GM21526 (cell line): Measurements from ENCODE around the gene DAPK1.

Experiments used
- ATAC-seq: cut with Tn5 transposase; IDR thresholded peaks from one replicate; pipeline ENCODE4 v1.9.1; 2021; ENCODE audit warnings: moderate library complexity; ENCODE audit not compliant: unreplicated experiment, low FRiP score

The DAPK1 gene

GRCh38 chr9:87702921-87703320 is 205.3 kb downstream of the DAPK1 start:
- no peak for ATAC-seq

GRCh38 chr9:87703636-87704276 is 206.1 kb downstream of the DAPK1 start:
- ATAC-seq: no peak

DNA sequence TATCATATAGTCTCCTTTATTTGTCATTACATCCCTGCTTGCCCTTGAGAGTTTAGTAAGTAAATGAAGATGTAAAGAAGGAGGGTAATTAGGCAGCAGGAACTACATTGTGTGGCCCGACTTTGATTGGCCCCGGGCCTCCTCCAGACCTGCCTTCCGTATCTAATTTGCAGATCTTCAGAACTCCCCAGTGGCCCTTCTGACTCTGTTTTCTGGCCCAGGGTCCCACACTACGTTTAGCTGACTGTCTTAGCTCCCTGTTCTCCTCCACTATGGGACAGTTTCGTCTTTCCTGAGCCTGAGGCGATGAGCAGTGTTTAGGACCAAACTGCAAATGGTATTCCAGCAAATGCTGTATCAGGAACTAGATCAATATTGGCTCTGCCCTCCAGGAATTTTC is 206.7 kb downstream of the DAPK1 start:
- no peak for ATAC-seq

DNA sequence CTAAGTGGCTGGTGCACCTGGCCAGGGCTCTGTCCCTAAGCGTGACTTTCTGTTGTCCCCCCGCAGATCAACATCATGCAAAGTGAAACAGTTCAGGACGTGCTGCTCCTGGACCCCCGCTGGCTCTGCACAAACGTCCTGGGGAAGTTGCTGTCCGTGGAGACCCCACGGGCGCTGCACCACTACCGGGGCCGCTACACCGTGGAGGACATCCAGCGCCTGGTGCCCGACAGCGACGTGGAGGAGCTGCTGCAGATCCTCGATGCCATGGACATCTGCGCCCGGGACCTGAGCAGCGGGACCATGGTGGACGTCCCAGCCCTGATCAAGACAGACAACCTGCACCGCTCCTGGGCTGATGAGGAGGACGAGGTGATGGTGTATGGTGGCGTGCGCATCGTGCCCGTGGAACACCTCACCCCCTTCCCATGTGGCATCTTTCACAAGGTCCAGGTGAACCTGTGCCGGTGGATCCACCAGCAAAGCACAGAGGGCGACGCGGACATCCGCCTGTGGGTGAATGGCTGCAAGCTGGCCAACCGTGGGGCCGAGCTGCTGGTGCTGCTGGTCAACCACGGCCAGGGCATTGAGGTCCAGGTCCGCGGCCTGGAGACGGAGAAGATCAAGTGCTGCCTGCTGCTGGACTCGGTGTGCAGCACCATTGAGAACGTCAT is 208.5 kb downstream of the DAPK1 start:
- ATAC-seq: no peak

- no peak for ATAC-seq
Measured at GRCh38 chr9:87707805-87708506, 210.3 kb downstream of the DAPK1 start.

DNA sequence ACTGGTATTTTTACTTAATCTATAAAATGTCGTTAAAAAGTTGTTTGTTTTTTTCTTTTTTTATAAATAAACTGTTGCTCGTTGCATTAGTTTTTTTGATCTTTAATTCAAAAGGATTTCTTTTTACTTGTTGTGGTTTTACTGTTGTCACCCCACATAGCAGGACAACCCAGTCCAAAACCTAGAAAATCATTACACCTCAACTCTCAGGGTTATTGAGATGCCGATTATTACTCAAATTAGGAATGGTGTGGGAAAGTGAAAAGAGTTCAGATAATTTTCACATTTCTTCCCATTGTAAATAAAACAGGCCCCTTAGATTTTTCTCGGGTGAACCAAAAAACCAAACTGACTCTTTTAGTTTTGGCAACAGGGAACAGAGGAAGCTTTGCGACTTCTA is 210.9 kb downstream of the DAPK1 start:
- no peak for ATAC-seq

DNA sequence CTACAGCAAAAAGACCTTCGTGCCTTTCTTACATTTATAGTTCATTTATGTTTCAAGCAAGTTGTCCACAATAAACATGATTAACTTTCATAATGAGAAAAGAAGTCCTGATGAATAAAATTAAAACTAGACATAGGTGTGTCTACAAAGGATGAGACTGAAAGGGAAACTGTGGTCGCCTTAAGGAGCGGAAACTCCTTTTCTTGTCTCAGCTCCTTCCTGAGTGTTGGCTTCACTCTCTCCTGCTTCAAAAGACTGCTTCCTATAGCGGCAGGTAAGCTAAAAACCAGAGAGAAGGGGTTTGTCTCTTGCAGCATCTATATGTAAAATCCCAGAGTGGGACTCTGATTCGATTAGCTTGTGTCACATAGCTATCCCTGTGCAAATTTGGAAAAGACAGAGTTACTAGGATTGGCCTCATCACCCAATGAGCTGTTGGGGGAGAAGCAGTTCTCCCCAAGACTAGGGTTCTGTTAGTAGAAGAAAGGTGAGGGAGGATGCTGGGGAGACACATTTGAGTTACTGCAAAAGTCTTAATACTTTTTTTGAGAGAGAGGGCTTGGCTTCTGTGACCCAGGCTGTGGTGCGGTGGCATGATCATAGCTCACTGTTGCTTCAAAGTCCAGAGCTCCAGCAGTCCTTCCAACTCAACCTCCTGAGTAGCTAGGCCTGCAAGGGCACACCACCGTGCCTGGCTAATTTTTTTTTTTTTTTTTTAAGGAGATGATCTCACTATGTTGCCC is 211.5 kb downstream of the DAPK1 start:
- ATAC-seq: no peak

GRCh38 chr9:87710443-87710842 is 212.8 kb downstream of the DAPK1 start:
- no peak for ATAC-seq

GRCh38 chr9:87711857-87712800 is 214.5 kb downstream of the DAPK1 start:
- ATAC-seq: no peak

GRCh38 chr9:87712801-87713277 is 215.2 kb downstream of the DAPK1 start:
- no peak for ATAC-seq

- ATAC-seq: no peak
Measured at GRCh38 chr9:87713278-87713987, 215.8 kb downstream of the DAPK1 start.

DNA sequence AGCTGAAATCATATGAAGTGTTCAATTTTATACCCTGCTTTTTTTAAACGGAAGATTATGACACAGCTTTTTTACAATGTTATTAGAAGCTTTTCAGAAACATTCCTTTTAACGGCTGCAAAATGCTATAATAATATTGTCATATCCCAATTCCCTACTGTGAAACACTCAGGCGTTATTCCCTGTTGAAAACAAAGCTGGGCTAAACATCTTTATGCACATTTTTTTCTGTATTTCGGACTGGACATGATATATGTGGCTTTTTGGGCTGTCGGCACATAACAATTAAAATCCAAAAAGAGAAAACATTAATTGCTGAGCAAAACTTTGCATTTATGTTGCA is 216.3 kb downstream of the DAPK1 start:
- ATAC-seq: no peak

DNA sequence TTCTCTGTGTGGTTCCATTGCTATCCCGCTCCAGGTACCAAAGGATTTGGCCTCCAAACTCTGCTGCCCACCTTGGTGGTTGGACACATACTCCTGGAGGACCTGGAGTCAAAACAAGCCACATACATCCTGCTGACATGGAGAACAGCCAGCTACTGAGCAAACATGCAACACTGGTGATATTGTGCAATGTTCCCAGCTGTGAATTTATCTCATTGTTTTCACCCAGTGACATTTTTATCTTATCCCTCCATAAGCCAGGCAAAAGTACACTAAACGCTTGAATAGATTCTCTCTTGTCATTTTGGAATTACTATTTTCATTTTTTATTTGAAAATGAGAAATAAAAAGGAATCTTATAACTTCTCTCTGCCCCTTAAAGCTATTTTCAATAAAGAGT is 217.2 kb downstream of the DAPK1 start:
- ATAC-seq: no peak

- ATAC-seq: no peak
Measured at GRCh38 chr9:87716141-87716540, 218.5 kb downstream of the DAPK1 start.

DNA sequence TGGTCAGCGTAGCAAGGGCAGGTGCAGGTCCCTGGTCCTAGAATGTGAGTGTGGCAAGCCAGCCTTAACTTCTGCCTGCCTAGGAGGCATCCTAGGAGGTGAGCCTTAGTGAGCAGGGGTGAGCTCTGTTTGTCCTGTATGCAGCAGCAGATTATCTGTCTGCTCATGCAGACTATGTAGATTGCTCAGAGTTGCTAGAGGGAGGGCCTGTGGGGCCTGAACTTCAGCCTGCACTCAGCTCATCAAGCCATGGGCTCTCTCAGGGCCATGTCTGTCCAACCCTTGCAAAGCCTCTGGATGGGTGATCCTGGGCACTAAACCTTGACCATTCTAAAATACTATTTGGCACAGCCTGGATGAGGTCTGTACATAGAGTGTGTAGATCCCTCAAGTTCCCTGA is 219.8 kb downstream of the DAPK1 start:
- ATAC-seq: no peak

GRCh38 chr9:87718231-87718630 is 220.6 kb downstream of the DAPK1 start:
- ATAC-seq: no peak

DNA sequence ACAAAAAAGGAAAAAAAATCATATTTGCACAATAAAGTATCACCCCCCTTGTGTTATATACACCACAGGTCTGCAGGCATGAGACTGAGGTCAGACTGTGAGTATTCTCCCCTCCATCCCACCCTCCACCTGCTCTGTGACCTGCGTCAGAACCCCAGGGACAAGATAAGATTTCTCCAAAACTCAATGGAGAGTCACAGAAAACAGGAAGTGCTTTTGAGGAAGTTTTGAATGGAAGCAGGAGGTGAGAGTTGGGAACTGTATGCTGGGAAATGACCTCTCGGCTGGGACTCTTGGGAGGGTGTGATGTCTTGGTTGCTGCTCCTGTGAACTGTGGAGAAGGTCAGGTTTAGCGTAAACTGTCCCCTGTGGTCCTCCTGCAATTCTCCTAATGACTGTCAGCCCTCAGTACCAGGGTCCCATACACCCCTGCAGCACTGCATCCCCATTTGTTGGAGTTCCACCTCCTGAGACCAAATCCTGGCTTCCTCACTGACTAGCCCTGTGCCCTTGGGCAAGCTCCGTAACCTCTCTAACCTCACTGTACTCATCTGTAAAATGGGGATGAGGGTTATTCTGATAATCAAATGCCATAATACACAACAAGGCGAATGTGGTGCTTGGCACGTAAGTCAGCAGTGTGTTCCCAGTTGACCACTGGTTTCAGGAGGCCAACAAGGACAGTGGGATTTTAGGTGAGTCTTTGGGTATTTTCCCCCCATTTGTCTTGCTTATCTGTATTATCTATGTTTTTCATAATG is 221.4 kb downstream of the DAPK1 start:
- ATAC-seq: no peak

- ATAC-seq: no peak
Measured at GRCh38 chr9:87720173-87720572, 222.5 kb downstream of the DAPK1 start.
